Neural progenitor cell (in vitro differentiated cells): ENCODE results near the gene SLX9.

Source experiments
- CTCF ChIP-seq: fragments of 200-600 bp; sonication (generic); IDR thresholded peaks from 2 replicates; pipeline ENCODE4 v1.5.1; 2017; ENCODE audit warnings: antibody characterized with exemption, mild to moderate bottlenecking
- EZH2 ChIP-seq: fragments of 200-600 bp; sonication (generic); IDR thresholded peaks from 2 replicates; pipeline ENCODE4 v1.6.1; 2017; ENCODE audit warnings: antibody characterized with exemption, mild to moderate bottlenecking, moderate library complexity
- EZH2phosphoT487 ChIP-seq: fragments of 200-600 bp; sonication (generic); IDR thresholded peaks from 2 replicates; pipeline ENCODE4 v1.6.1; 2017; ENCODE audit warnings: antibody characterized with exemption

- TF ChIP-seq CTCF (no peak), EZH2 (no peak), EZH2phosphoT487 (no peak)
These were observed 53.7 kb downstream of the SLX9 start for GRCh38 chr21:44993321-44994046.
